Occipital lobe (tissue), 2 donors: ENCODE measurements around the gene IFITM2. TPM values are rescaled to one million over a fixed set of nuclear protein-coding genes. Genes with fewer than 3 reads are reported as not detected.

Experiments
- DNase-seq: peaks from one replicate; lab custom pipeline; 2025; lab: John Stamatoyannopoulos, UW
- total RNA-seq: library from RNA; depleted of rRNA; stranded (reverse); fragments of >200 nt; gene quantifications from one replicate; pipeline ENCODE4 v1.2.3, GENCODE V29; 2014

The IFITM2 gene
- total RNA-seq, 1 donor from 2014 or later, result 1.6 TPM

- no peak for DNase-seq
Measured at GRCh38 chr11:292211-293121, 15.2 kb upstream of the IFITM2 start.

- DNase-seq, result no peak
Measured at GRCh38 chr11:293271-293851, 14.3 kb upstream of the IFITM2 start.

- no peak for DNase-seq
Measured at GRCh38 chr11:293852-294661, 13.6 kb upstream of the IFITM2 start.

DNA sequence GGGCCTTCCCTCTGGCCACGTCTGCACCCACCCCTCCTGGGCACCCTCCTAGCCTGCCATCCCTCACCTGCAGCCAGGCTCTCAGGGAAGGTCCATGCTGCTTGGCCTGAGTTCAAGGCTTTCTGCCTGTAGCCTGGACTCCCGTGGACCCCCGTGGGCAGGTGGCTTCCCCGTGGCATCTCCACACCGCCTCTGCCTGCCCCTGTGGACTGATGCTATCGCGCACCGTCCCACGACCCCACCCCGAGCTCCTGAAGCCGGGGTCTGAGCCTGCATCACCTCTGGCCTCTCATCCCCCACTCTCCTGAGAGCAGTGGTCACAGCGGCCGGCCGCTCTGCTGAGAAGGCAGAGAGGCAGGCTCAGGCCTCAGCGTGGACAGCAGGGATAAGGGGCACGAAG lies 12.8 kb upstream of the IFITM2 start:
- no peak for DNase-seq

GRCh38 chr11:295351-296170 lies 12.1 kb upstream of the IFITM2 start:
- DNase-seq, result no peak

DNA sequence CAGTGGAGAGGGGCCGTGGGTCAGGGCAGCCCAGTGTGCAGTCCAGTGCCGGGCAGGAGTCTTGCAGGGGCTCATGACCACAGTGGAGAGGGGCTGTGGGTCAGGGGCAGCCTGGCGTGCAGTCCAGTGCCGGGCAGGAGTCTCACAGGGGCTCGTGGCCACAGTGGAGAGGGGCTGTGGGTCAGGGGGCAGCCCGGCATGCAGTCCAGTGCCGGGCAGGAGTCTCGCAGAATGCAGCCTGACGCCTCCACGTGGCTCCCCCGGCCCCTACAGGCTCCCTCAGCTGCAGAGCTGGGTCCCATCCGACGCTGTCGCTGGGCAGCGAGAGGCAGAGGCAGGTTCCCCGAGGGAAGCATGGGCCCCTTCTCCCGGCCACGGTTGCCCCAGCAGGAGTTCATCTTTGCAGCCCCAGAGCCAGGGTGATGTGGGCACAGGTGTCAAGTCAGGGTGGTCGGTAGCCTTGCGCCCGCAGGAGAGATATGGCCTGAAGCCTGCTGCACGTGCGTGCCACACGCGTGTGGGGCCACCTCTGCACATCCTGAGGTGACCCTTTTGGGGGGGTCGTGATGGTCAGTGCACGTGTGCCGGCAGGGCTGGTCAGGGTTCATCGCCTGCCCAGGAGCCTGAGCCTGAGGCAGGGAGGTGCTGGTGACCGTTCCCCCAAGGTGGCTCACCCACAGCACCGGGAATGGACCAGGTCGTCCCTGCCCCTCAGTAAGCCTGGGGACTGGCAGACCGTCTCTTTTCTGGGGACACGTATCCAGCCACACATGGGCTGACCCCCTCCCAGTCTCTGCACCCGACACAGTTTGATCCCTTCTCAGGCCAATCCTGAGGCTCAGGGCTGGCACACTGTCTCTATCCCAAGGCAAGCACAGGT lies 11.2 kb upstream of the IFITM2 start:
- DNase-seq, result no peak

DNA sequence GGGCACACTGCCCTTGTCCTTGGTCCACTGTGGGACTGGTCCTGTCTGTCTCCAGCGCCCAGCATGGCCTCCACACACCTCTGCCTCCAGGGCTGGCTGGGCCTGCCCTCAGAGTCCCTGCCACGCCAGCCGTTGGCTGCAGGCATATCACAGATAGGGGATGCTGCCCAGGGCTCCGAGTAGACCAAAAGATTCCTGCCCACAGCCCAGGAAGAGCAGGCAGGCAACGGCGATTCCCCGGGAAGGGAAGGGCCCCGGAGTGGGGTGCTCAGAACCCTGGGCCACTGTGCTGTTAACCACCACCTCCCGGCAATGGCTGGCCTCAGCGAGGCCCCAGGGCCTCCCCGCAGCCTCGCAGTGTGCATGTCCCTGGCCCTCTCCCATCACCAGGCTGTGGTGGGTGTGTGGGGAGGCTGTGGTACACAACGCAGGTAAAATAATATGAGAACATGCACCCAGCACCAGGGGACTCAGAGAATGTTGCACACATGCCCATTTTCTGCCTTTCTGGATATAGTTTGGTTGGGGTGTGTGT lies 10.5 kb upstream of the IFITM2 start:
- no peak for DNase-seq

DNA sequence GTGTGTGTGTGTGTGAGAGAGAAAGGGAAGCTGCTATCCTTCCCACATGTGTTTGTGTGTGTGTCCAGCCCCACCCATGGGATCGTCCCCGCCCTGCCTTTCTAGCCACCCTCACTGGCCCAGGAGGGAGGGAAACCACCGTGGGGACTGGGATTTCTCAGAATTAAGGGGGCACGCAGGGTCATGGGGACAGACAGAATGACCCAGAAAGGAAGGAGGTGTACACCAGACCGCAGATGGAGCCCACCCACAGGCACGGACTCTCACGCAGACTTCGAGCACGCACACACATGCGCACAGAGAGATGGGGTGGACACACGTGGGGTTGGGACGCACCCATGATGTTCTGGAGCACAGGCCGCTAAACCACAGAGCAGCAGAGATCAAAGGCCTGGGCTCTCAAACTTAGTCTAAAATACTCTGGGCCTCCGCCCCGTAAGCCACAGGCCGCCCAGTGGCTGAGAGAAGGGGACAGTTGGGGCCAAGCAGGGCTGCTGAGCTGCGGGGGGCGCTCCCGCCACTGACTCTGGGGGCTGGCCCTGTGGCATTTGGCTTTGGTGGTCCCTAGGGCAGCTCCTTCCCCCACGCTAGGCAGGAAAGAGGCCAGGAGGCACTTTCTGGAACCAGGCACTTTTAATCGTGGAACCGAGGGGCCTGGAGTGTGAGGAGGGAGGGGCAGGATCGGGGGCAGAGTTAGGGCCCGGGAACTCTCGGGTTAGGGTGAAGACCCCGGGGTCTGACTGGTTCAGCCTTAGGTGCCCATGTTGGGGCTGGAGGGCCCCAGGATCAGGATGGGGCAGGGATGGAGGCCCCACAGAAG lies 9.8 kb upstream of the IFITM2 start:
- no peak for DNase-seq

GRCh38 chr11:298406-299065 lies 9.1 kb upstream of the IFITM2 start:
- DNase-seq, result no peak

- no peak for DNase-seq
Measured at GRCh38 chr11:299081-299891, 8.3 kb upstream of the IFITM2 start, which contains the start of gene IFITM5. IFITM5 (minus strand) TSS chr11:299526; CDS start chr11:299490, 36 bp downstream.

DNA sequence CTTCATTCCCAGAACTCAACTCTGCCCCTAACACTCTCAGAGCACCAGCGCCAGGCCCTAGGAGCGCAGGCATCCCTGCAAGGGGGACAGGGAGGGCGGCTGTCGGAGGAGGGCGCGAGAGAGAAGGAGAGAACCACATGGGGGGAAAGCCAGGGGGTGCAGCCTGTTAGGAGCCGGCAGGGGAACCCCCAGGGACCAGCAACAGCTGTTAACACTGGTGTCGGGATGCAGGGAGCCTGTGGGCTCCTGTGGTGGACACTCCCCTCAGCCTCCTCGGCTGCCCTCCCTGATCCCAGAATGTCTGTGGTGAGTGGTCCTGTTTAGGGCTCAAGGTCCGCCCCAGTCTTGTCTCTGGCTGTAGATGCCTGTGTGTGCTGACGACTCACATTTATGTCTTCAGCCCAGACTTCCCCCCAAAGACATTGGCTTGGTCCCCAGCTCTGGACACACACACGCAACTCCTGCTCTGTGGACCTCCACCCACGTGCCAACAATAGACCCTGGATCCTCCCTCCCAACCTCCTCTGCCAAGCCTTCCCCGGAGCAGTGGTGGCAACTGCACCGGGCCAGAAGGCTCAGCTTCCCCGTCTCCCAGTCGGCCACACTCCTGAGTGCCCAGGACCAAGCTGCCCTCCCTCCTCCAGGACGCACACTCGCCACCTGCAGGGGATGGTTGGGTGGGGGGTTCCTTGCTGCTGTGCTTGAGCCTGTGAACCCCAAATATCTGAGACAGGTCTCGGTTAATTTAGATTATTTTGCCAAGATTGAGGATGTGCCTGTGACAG lies 7.5 kb upstream of the IFITM2 start:
- no peak for DNase-seq

GRCh38 chr11:303363-303762 lies 4.3 kb upstream of the IFITM2 start:
- no peak for DNase-seq

- DNase-seq, result no peak
Measured at GRCh38 chr11:304061-304506, 3.5 kb upstream of the IFITM2 start.

GRCh38 chr11:304915-305843 lies 2.4 kb upstream of the IFITM2 start:
- DNase-seq, result no peak

- no peak for DNase-seq
Measured at GRCh38 chr11:305844-306211, 1.8 kb upstream of the IFITM2 start.
